ENCODE results near the gene ZBTB40.

The ZBTB40 gene

DNA sequence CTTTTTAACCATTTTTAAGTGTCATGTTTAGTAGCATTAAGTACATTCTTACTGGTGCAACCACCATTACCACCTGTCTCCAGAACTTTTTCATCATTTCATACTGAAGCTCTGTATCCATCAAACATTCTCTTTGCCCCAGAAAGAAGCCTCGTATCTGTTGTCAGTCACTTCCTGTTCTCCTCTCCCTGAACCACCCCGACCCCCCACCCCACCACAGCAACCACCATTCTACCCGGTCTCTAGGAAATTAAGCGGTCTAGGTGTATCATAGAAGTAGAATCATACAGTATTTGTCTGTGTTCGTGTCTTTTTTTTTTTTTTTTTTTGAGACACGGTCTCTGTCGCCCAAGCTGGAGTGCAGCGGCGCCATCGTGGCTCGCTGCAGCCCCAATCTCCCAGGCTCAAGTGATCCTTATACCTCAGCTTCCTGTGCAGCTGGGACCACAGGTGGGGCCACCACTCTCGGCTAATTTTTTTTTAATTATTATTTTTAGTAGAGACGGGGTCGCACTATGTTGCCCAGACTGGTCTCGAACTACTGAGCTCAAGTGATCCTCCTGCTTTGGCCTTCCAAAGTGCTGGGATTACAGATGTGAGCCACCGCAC is 88.0 kb downstream of the ZBTB40 start:
- Histone ChIP-seq H3K9me2 (replicated peaks; ENCODE audit: low read depth, low read length) (no peaks in the 10 kb centered on the region), H3K9ac (ENCODE audit: low read depth, low read length, poor library complexity, severe bottlenecking) (no peak overlapping the region), H2AFZ (ENCODE audit: low read length) (no peak overlapping the region), H3K4me2 (ENCODE audit: low read depth, low read length, poor library complexity, severe bottlenecking) (peak overlapping the region; percentile 51), H3K27me3 (ENCODE audit: insufficient read depth, low read length, poor library complexity, severe bottlenecking) (no peaks in the 10 kb centered on the region), H3K9me3 (ENCODE audit: insufficient read depth, low read depth, low read length) (no peaks in the 10 kb centered on the region), H3K4me3 (ENCODE audit: low read length, poor library complexity, severe bottlenecking) (no peak overlapping the region), H3F3A (ENCODE audit: low read depth) (no peaks in the 10 kb centered on the region), H3K36me3 (ENCODE audit: insufficient read depth, low read length) (no peaks in the 10 kb centered on the region), H3K4me1 (ENCODE audit: insufficient read depth, low read length, poor library complexity, severe bottlenecking) (peaks cover 17% of the 10 kb centered on the region), H4K20me1 (ENCODE audit: insufficient read depth, low read length, poor library complexity, severe bottlenecking) (no peaks in the 10 kb centered on the region), H3K79me2 (ENCODE audit: insufficient read depth, low read length) (no peaks in the 10 kb centered on the region)
- no peak for TF ChIP-seq EZH2phosphoT487 (IDR thresholded peaks at IDR 0.05; ENCODE audit: borderline replicate concordance)

GRCh38 chr1:22540337-22540736 is 88.7 kb downstream of the ZBTB40 start:
- Histone ChIP-seq H3K4me3 (ENCODE audit: low read length, poor library complexity, severe bottlenecking) (no peak overlapping the region), H3K4me2 (ENCODE audit: low read depth, low read length, poor library complexity, severe bottlenecking) (no peak overlapping the region), H3K4me1 (ENCODE audit: insufficient read depth, low read length, poor library complexity, severe bottlenecking) (peaks cover 17% of the 10 kb centered on the region)

GRCh38 chr1:22542886-22543285 is 91.2 kb downstream of the ZBTB40 start:
- H4K20me1 ChIP-seq (ENCODE audit: insufficient read depth, low read length, poor library complexity, severe bottlenecking) = no peaks in the 10 kb centered on the region
- no peaks in the 10 kb centered on the region for H3K79me2 ChIP-seq (ENCODE audit: insufficient read depth, low read length)
- TF ChIP-seq EZH2phosphoT487 (IDR thresholded peaks at IDR 0.05; ENCODE audit: borderline replicate concordance) = no peak
- no peak overlapping the region for H3K9ac ChIP-seq (ENCODE audit: low read depth, low read length, poor library complexity, severe bottlenecking)
- H2AFZ ChIP-seq (ENCODE audit: low read length) = no peak overlapping the region
- H3F3A ChIP-seq (ENCODE audit: low read depth) = no peaks in the 10 kb centered on the region
- peaks cover 17% of the 10 kb centered on the region for H3K4me1 ChIP-seq (ENCODE audit: insufficient read depth, low read length, poor library complexity, severe bottlenecking)
- no peak overlapping the region for H3K4me3 ChIP-seq (ENCODE audit: low read length, poor library complexity, severe bottlenecking)
- no peaks in the 10 kb centered on the region for H3K27me3 ChIP-seq (ENCODE audit: insufficient read depth, low read length, poor library complexity, severe bottlenecking)
- no peaks in the 10 kb centered on the region for H3K9me3 ChIP-seq (ENCODE audit: insufficient read depth, low read depth, low read length)
- H3K9me2 ChIP-seq (replicated peaks; ENCODE audit: low read depth, low read length) = no peaks in the 10 kb centered on the region
- no peaks in the 10 kb centered on the region for H3K36me3 ChIP-seq (ENCODE audit: insufficient read depth, low read length)
- H3K4me2 ChIP-seq (ENCODE audit: low read depth, low read length, poor library complexity, severe bottlenecking) = no peak overlapping the region

More at GRCh38 chr1:22540337-22540736, 88.7 kb downstream of the ZBTB40 start:
- TF ChIP-seq EZH2phosphoT487 (IDR thresholded peaks at IDR 0.05; ENCODE audit: borderline replicate concordance) = no peak
- TF ChIP-seq, protein P1, sequence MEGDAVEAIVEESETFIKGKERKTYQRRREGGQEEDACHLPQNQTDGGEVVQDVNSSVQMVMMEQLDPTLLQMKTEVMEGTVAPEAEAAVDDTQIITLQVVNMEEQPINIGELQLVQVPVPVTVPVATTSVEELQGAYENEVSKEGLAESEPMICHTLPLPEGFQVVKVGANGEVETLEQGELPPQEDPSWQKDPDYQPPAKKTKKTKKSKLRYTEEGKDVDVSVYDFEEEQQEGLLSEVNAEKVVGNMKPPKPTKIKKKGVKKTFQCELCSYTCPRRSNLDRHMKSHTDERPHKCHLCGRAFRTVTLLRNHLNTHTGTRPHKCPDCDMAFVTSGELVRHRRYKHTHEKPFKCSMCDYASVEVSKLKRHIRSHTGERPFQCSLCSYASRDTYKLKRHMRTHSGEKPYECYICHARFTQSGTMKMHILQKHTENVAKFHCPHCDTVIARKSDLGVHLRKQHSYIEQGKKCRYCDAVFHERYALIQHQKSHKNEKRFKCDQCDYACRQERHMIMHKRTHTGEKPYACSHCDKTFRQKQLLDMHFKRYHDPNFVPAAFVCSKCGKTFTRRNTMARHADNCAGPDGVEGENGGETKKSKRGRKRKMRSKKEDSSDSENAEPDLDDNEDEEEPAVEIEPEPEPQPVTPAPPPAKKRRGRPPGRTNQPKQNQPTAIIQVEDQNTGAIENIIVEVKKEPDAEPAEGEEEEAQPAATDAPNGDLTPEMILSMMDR (conservative IDR thresholded peaks at IDR 0.05; ENCODE audit: low read length) = no peak
- Histone ChIP-seq H4K20me1 (ENCODE audit: insufficient read depth, low read length, poor library complexity, severe bottlenecking) (no peaks in the 10 kb centered on the region), H3K9me2 (replicated peaks; ENCODE audit: low read depth, low read length) (no peaks in the 10 kb centered on the region), H2AFZ (ENCODE audit: low read length) (no peak overlapping the region), H3K9me3 (ENCODE audit: insufficient read depth, low read depth, low read length) (no peaks in the 10 kb centered on the region), H3K9ac (ENCODE audit: low read depth, low read length, poor library complexity, severe bottlenecking) (no peak overlapping the region), H3F3A (ENCODE audit: low read depth) (no peaks in the 10 kb centered on the region), H3K79me2 (ENCODE audit: insufficient read depth, low read length) (no peaks in the 10 kb centered on the region), H3K27me3 (ENCODE audit: insufficient read depth, low read length, poor library complexity, severe bottlenecking) (no peaks in the 10 kb centered on the region), H3K36me3 (ENCODE audit: insufficient read depth, low read length) (no peaks in the 10 kb centered on the region)

DNA sequence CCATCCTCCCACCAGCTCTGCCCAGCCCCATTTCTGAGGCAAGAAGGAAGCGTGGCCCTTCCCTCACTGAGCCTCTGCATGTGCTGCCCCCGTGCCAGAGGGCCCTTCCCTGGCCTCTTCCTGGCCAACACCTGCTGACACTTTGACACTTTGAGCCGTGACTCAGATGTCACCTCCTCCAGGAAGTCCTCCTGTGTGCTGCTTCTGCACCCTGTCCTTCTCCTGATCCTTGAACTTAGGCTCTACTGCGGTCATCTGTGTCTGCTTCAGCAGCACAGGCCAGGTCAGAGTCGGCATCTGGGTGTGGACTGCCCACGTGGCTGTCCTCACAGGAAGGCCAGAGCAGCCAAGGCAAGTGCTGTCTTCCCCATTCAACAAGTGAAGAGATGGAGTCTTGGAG is 92.0 kb downstream of the ZBTB40 start:
- H3K4me3 ChIP-seq (ENCODE audit: low read length, poor library complexity, severe bottlenecking) = no peak overlapping the region
- TF ChIP-seq, protein P1 (conservative IDR thresholded peaks at IDR 0.05; ENCODE audit: low read length) = no peak
- no peak for TF ChIP-seq EZH2phosphoT487 (IDR thresholded peaks at IDR 0.05; ENCODE audit: borderline replicate concordance)
- no peaks in the 10 kb centered on the region for H3K27me3 ChIP-seq (ENCODE audit: insufficient read depth, low read length, poor library complexity, severe bottlenecking)
- H3K4me2 ChIP-seq (ENCODE audit: low read depth, low read length, poor library complexity, severe bottlenecking) = no peak overlapping the region
- H3F3A ChIP-seq (ENCODE audit: low read depth) = no peaks in the 10 kb centered on the region
- no peaks in the 10 kb centered on the region for H3K9me2 ChIP-seq (replicated peaks; ENCODE audit: low read depth, low read length)
- H2AFZ ChIP-seq (ENCODE audit: low read length) = no peak overlapping the region
- H3K9ac ChIP-seq (ENCODE audit: low read depth, low read length, poor library complexity, severe bottlenecking) = no peak overlapping the region
- H3K9me3 ChIP-seq (ENCODE audit: insufficient read depth, low read depth, low read length) = no peaks in the 10 kb centered on the region
- H3K4me1 ChIP-seq (ENCODE audit: insufficient read depth, low read length, poor library complexity, severe bottlenecking) = peaks cover 15% of the 10 kb centered on the region
- no peaks in the 10 kb centered on the region for H3K36me3 ChIP-seq (ENCODE audit: insufficient read depth, low read length)
- H4K20me1 ChIP-seq (ENCODE audit: insufficient read depth, low read length, poor library complexity, severe bottlenecking) = no peaks in the 10 kb centered on the region
- H3K79me2 ChIP-seq (ENCODE audit: insufficient read depth, low read length) = no peaks in the 10 kb centered on the region
